Measurements from ENCODE around the gene SLC7A1.

The SLC7A1 gene

DNA sequence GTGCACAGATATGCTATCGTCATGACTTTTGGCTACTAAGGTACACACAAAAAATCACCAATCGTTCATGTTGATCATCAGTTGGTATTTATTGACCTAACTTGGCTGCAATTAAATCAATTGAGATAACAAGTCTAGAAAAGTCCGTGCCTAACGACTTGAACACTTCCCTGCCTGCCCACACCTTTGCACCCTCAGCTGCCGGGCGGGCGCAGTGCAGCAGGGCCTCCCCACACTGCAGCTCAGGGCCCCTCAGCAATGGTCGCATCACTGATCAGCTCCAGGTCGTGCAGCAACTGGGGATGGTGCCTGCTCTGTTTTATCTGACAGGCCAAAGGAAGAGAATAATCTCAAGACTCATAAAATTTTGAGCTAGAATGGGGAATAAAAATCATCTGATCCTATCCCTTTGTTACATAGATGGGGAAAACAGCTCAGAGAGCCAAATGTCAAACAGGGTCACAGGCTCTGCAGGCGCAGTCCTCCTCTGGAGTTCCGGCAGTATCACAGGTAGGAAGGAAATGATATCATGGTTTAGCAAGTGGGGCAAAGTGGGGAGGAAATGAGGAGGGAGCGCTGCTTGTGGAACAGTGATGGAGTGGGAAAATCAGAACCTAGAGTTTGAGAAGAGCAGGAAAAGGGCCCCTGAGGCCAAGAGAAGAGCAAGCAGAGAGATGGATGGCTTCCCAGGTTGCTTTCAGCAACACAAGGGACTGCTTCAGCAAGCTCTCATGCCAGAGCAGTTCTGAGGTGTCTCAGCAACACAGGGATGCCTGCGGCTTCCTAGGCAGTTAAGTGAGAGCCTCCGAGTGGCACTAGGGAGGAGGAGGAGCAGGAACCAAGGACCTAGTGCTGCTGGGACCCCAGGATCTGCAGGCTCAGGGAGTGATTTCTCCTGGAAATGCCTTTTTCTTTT, 57.5 kb downstream of the SLC7A1 start:
- H3K9me3 ChIP-seq (ENCODE audit: control insufficient read depth, low read depth, low read length): no peaks in the 10 kb centered on the region
- no peak overlapping the region for H3K4me3 ChIP-seq (ENCODE audit: low read length)
- H3K9ac ChIP-seq (ENCODE audit: low read length): no peak overlapping the region
- no peak overlapping the region for H3K27ac ChIP-seq (ENCODE audit: low read length)
- H3K27me3 ChIP-seq (ENCODE audit: control insufficient read depth, insufficient read depth, low read length): no peaks in the 10 kb centered on the region
- H3K36me3 ChIP-seq (ENCODE audit: control insufficient read depth, low read depth, low read length): peaks cover 21% of the 10 kb centered on the region
- peaks cover 14% of the 10 kb centered on the region for H3K4me1 ChIP-seq (ENCODE audit: control insufficient read depth, low read depth, low read length)

DNA sequence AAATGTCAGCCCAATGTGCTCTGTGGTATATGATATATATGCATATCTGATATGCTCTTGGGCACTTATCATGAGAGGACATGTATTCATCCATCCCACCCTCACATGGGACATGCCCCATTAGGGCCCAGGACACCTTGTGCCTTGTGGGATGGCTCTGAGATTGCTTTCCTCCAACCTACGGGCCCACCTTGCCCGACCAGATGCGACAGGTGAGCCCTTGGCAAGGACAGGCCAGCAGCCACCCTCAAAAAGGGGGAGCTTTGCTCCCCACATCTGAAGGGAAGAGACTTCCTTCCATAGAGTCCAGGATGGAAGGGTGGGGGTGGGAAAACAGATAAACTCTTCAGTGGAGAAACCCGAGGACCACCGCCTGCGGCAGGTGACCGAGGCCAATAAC, 58.6 kb downstream of the SLC7A1 start:
- Histone ChIP-seq H3K9me3 (ENCODE audit: control insufficient read depth, low read depth, low read length) (no peaks in the 10 kb centered on the region), H3K27ac (ENCODE audit: low read length) (no peak overlapping the region), H3K9ac (ENCODE audit: low read length) (no peak overlapping the region), H3K4me1 (ENCODE audit: control insufficient read depth, low read depth, low read length) (peaks cover 14% of the 10 kb centered on the region), H3K4me3 (ENCODE audit: low read length) (no peak overlapping the region), H3K36me3 (ENCODE audit: control insufficient read depth, low read depth, low read length) (peaks cover 32% of the 10 kb centered on the region), H3K27me3 (ENCODE audit: control insufficient read depth, insufficient read depth, low read length) (no peaks in the 10 kb centered on the region)

DNA sequence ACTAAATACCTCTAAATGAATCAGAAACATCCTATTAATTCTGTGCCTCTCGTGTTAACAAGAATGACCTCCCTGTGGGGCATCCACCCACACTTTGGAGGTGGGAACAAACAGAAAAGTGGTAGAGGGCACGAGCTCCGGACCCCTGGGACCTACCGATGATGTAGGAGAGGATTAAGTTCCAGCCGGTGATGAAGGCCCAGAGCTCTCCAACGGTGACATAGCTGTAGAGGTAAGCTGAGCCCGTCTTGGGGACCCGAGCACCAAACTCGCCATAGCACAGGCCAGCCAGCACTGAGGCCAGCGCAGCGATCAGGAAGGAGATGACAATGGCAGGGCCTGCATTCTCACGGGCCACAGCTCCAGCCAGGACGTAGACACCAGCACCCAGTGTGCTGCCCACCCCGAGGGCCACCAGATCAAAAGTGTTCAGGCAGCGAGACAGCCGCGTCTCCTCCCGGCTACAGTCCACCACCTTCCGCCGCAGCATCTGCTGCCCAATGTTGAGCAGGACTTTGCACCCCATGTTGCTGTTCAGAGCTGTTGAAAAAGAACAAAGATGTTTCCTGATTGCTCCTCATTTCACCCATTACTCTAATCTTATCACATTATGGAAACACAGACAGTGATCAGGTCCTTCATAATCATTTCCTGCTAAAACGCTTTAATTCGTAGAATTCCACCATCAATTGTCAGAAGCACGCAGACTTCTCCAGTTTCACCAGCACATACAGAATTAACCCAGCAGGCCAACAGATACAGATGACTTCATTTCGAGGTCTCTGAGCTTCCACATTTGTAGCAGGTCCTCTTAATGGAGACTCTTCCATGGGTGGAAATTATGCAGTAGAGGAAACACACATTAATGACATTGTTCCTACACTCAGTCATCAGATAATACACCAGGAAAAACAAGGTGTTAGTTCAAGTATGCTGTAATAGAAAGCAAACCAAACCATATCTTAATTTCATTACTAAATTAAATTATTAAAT, 59.5 kb downstream of the SLC7A1 start:
- Histone ChIP-seq H3K27me3 (ENCODE audit: control insufficient read depth, insufficient read depth, low read length) (no peaks in the 10 kb centered on the region), H3K9me3 (ENCODE audit: control insufficient read depth, low read depth, low read length) (no peaks in the 10 kb centered on the region), H3K9ac (ENCODE audit: low read length) (no peak overlapping the region), H3K27ac (ENCODE audit: low read length) (no peak overlapping the region), H3K36me3 (ENCODE audit: control insufficient read depth, low read depth, low read length) (peaks cover 39% of the 10 kb centered on the region), H3K4me3 (ENCODE audit: low read length) (no peak overlapping the region), H3K4me1 (ENCODE audit: control insufficient read depth, low read depth, low read length) (peaks cover 11% of the 10 kb centered on the region)

DNA sequence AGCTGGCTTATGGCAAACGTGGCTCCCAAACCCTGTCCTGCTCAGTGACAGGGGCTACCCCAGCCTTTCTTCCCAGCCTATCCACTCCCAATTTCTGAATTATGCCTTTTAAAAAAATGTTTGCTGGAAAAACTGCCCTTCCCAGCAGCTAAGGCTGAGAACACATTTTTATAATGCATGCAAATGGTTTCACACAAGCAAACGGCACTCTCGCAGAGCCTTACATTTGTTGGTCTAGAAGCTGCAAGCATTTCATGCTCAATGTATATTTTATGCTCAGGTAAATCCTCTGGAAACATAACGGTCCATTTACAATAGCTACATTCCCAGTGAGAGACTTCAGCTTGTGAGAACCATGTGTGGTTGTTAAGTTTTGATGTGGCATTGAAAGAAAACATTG, 61.4 kb downstream of the SLC7A1 start:
- no peak overlapping the region for H3K4me3 ChIP-seq (ENCODE audit: low read length)
- H3K9ac ChIP-seq (ENCODE audit: low read length): no peak overlapping the region
- no peak overlapping the region for H3K27ac ChIP-seq (ENCODE audit: low read length)
- H3K36me3 ChIP-seq (ENCODE audit: control insufficient read depth, low read depth, low read length): peaks cover 57% of the 10 kb centered on the region
- H3K9me3 ChIP-seq (ENCODE audit: control insufficient read depth, low read depth, low read length): no peaks in the 10 kb centered on the region
- H3K4me1 ChIP-seq (ENCODE audit: control insufficient read depth, low read depth, low read length): no peaks in the 10 kb centered on the region
- no peaks in the 10 kb centered on the region for H3K27me3 ChIP-seq (ENCODE audit: control insufficient read depth, insufficient read depth, low read length)

DNA sequence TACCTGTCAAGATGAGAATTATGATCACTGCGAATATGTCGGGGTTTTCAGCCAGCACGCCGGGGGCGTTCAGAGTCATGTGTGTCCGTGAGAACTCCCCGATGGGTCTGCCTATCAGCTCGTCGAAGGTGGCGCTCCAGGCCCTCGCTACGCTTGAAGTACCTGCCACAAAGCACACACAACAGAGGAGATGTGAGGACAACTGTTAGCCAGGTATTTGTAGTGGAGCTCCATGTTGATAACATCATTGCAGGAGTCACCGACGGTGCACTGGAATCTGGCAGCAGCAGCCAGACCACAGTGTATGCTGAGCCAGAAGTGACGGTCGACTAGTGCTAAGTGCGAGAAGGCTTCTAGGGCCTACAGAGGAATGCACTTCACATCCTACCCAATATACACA, 62.7 kb downstream of the SLC7A1 start:
- Histone ChIP-seq H3K27me3 (ENCODE audit: control insufficient read depth, insufficient read depth, low read length) (no peaks in the 10 kb centered on the region), H3K36me3 (ENCODE audit: control insufficient read depth, low read depth, low read length) (peaks cover 69% of the 10 kb centered on the region), H3K27ac (ENCODE audit: low read length) (no peak overlapping the region), H3K9me3 (ENCODE audit: control insufficient read depth, low read depth, low read length) (no peaks in the 10 kb centered on the region), H3K9ac (ENCODE audit: low read length) (no peak overlapping the region), H3K4me3 (ENCODE audit: low read length) (no peak overlapping the region), H3K4me1 (ENCODE audit: control insufficient read depth, low read depth, low read length) (no peaks in the 10 kb centered on the region)

DNA sequence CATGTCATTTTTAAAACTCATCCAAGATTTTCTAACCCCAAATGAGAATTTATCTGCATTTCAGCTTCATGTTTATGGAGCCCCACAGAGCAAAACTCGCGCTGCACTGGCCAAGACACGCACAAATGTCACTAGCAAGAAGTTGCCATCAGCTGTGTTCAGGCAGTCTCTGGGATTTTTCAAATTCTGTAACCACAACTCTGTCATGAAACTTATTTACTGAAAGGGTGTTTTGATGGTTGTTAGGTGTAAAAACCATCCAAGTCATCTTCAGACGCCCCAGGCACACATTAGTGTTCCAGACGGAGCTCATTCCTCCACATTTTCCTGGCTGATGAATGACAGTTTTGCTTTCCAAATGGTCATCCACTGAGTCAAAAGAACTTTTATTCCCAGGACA, 63.4 kb downstream of the SLC7A1 start:
- Histone ChIP-seq H3K9me3 (ENCODE audit: control insufficient read depth, low read depth, low read length) (no peaks in the 10 kb centered on the region), H3K27me3 (ENCODE audit: control insufficient read depth, insufficient read depth, low read length) (no peaks in the 10 kb centered on the region)

DNA sequence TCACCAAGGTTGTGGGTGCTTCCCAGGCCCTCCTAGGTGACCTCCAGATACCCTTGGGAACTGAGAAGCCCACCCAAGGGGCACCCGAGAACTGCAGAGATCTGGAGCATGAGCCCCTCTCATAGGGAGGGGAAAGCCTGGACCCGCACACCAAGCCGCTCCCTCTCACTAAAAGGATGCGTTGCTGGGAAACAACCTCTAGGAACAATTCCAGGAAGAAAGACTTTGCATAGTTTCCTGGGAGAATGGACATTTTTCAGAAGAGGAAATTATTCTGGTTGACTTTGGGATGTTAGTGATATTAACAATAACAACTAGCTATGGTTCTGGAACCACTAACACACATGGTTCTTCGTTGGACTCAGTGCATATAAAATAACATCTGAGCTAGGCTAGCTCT, 64.6 kb downstream of the SLC7A1 start:
- H3K9me3 ChIP-seq (ENCODE audit: control insufficient read depth, low read depth, low read length): no peaks in the 10 kb centered on the region
- H3K27ac ChIP-seq (ENCODE audit: low read length): no peak overlapping the region
- peaks cover 74% of the 10 kb centered on the region for H3K36me3 ChIP-seq (ENCODE audit: control insufficient read depth, low read depth, low read length)
- H3K9ac ChIP-seq (ENCODE audit: low read length): no peak overlapping the region
- H3K27me3 ChIP-seq (ENCODE audit: control insufficient read depth, insufficient read depth, low read length): no peaks in the 10 kb centered on the region
- no peak overlapping the region for H3K4me3 ChIP-seq (ENCODE audit: low read length)
- no peaks in the 10 kb centered on the region for H3K4me1 ChIP-seq (ENCODE audit: control insufficient read depth, low read depth, low read length)

More for the DNA sequence above, 63.4 kb downstream of the SLC7A1 start:
- Histone ChIP-seq H3K36me3 (ENCODE audit: control insufficient read depth, low read depth, low read length) (peaks cover 76% of the 10 kb centered on the region), H3K4me1 (ENCODE audit: control insufficient read depth, low read depth, low read length) (no peaks in the 10 kb centered on the region), H3K27ac (ENCODE audit: low read length) (no peak overlapping the region), H3K9ac (ENCODE audit: low read length) (no peak overlapping the region), H3K4me3 (ENCODE audit: low read length) (no peak overlapping the region)

DNA sequence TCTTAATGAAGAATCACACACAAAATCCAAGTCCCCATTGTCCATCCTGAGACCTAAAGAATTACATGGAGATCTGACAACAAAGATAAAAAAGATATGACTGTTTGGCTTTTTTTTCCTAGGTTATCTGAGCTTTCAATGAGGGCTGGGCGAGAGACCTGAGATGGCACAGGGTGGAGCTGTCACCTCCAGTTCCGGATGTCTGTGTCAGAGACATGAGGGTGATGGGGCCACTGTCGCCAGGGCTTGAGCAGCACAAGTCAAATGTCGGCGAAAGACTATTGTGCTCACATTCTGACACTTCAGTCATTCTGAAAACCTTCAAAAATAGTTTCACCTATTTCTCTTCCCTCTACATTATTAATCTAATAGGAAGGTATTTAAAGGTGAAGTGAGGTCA, 65.7 kb downstream of the SLC7A1 start:
- H3K36me3 ChIP-seq (ENCODE audit: control insufficient read depth, low read depth, low read length): peaks cover 71% of the 10 kb centered on the region
- H3K9me3 ChIP-seq (ENCODE audit: control insufficient read depth, low read depth, low read length): no peaks in the 10 kb centered on the region
- no peak overlapping the region for H3K9ac ChIP-seq (ENCODE audit: low read length)
- H3K4me1 ChIP-seq (ENCODE audit: control insufficient read depth, low read depth, low read length): no peaks in the 10 kb centered on the region
- H3K27ac ChIP-seq (ENCODE audit: low read length): no peak overlapping the region
- no peaks in the 10 kb centered on the region for H3K27me3 ChIP-seq (ENCODE audit: control insufficient read depth, insufficient read depth, low read length)
- H3K4me3 ChIP-seq (ENCODE audit: low read length): no peak overlapping the region

DNA sequence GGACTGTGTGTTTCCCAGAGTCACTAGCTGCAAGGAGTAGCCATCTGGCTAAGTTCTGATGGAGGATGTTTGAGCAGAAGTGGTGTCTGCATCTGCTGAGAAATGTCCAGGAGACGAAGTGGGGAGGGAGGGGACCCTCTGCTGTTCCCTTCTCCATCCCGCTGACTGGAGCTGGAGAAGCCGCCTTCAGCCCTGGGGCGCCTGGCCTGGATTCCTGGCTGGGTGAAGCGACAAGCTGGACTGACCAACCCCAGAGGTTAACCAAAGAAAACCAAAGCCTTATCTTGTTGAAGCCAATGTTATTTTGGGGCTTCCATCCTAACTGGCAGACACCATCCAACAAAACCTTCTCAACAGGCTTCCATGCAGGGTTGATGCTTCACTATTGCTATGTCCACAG, 67.6 kb downstream of the SLC7A1 start:
- Histone ChIP-seq H3K4me1 (ENCODE audit: control insufficient read depth, low read depth, low read length) (no peaks in the 10 kb centered on the region), H3K36me3 (ENCODE audit: control insufficient read depth, low read depth, low read length) (peaks cover 70% of the 10 kb centered on the region), H3K27me3 (ENCODE audit: control insufficient read depth, insufficient read depth, low read length) (no peaks in the 10 kb centered on the region), H3K9ac (ENCODE audit: low read length) (no peak overlapping the region), H3K4me3 (ENCODE audit: low read length) (no peak overlapping the region), H3K27ac (ENCODE audit: low read length) (no peak overlapping the region), H3K9me3 (ENCODE audit: control insufficient read depth, low read depth, low read length) (no peaks in the 10 kb centered on the region)

DNA sequence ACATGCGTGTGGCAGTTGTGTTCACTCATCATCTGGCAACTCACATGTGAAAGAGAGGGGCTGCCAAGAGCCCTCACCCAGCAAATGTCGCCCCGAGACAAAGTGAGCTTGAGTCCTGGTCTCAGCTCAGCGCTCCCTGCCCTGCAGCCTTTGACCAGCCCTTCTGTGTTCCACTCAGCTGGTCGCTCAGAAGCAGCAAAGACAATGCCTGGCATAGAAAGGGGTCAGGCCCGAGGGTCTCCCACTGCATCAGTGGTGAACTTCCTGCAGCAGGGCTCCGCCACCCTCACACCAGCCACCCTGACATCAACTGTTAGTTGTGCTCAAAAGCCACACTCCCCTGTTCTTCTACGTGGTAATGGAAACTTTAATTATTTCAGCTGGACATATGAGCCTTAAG, 68.0 kb downstream of the SLC7A1 start:
- no peaks in the 10 kb centered on the region for H3K4me1 ChIP-seq (ENCODE audit: control insufficient read depth, low read depth, low read length)
- H3K36me3 ChIP-seq (ENCODE audit: control insufficient read depth, low read depth, low read length): peaks cover 70% of the 10 kb centered on the region
- no peak overlapping the region for H3K27ac ChIP-seq (ENCODE audit: low read length)
- no peak overlapping the region for H3K9ac ChIP-seq (ENCODE audit: low read length)
- H3K9me3 ChIP-seq (ENCODE audit: control insufficient read depth, low read depth, low read length): no peaks in the 10 kb centered on the region
- no peaks in the 10 kb centered on the region for H3K27me3 ChIP-seq (ENCODE audit: control insufficient read depth, insufficient read depth, low read length)
- H3K4me3 ChIP-seq (ENCODE audit: low read length): no peak overlapping the region

DNA sequence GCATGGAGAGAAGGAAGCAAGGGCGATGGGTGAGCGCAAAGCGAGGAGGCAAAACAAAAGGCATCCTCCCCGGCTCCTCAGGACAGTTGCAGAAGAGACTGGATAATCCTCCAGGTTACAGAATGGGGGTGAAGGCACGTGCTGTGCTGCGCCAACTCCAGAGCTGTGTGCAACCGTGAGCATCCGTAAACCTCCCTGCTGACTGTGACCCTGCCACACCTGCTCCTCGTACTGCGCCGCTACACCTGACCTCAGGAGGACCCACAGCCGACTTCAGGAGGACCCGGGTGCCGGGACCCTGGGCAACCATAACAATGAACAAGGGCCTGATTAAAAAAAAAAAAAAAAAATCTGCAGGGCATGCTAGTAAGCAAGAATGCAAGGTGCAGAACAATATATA, 68.7 kb downstream of the SLC7A1 start:
- H3K9me3 ChIP-seq (ENCODE audit: control insufficient read depth, low read depth, low read length): no peaks in the 10 kb centered on the region
- H3K9ac ChIP-seq (ENCODE audit: low read length): no peak overlapping the region
- peaks cover 70% of the 10 kb centered on the region for H3K36me3 ChIP-seq (ENCODE audit: control insufficient read depth, low read depth, low read length)
- no peaks in the 10 kb centered on the region for H3K27me3 ChIP-seq (ENCODE audit: control insufficient read depth, insufficient read depth, low read length)
- no peak overlapping the region for H3K27ac ChIP-seq (ENCODE audit: low read length)
- no peaks in the 10 kb centered on the region for H3K4me1 ChIP-seq (ENCODE audit: control insufficient read depth, low read depth, low read length)
- H3K4me3 ChIP-seq (ENCODE audit: low read length): no peak overlapping the region

All from iPS-18a (cell line).